NCI-H1092 (cell line): ENCODE results near the gene PRKN.
A peak's percentile ranks its signal among the peaks of the same experiment; 100 is the strongest.

Source experiments
- DNase-seq: peaks from one replicate; lab custom pipeline; 2025; lab: John Stamatoyannopoulos, UW

PRKN gene

DNA sequence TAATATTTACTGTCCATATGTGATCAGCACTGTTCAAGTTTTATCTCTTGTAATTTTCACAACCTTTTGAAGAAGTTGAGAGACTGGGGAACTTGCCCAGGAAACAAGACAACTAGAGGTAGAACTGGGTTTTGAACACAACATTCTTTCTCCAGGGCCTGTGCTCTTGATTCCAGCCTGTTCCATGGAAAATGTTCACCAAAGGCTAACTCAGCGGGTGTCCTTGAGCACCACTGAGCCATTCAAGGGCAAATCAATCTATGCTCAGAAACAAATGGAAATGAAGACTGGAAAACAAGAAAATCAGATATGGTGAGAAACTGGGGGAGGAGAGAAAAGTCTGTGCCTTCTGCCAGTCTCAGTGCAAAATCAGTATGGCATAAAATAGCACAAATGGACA is 771.5 kb downstream of the PRKN start:
- DNase-seq, result no peak

DNA sequence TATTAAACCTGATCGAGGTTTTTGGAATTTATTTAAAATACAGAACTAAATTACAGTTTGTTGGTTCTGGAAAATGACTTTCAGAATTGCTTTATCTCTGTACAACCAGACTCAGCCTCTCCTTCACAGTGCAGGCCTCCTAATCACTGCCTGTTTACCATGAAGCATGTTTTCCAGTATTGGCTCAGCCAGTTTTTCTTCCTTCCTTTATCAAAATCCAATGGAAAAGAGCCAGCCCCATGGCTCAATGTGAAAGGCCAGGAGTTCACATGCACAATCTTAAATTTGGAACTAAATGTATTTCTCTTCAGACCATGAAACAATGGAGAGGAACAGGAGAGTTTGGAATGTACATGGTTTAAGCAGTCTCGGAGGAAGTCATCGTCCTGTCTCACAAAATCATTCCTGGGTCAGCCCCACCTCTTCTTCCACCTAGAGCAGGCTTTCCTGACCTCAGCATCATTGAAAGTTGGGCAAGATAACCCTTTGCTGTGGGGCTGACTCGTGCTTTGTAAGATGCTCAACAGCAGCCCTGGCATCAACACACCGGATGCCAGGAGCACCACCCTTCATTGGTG is 772.8 kb downstream of the PRKN start:
- DNase-seq, result no peak

DNA sequence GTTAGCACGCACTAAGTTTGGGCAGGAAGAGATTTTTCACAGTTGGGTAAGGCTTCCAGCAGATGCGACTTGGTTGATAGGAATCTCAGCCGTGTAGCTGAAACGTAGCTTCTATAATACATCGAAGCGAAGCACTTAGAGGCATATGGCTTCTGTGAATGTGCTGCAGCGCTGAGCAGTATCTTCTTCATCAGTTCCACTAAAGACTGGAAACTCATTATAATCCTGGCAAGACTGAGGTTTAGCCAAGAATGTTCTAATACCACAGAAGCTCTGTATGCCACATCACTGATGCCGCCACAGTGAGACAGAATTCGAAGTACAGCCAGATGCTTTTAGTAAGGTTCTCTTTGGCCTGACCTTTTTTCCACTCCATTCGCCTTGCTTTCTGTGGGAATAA is 773.5 kb downstream of the PRKN start:
- DNase-seq, result no peak

DNA sequence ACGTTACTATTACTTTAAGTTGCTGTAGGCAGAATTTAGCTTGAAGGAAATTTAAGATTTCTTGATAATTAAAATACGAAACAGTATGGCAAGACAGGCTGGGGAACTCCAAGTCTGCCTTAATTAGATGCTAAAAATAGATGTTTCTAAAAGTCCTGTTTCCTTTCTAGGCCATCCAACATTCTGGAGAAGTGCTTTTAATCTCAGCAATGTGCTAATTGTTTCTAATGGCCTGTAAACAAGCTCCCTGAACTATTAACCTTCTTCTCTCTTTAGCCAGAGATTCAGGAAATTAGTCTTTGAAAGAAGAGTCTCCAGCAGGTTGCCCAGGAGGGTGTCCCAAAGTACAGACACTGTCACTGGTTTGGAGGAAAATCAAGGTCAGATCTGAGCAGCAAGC is 776.4 kb downstream of the PRKN start:
- DNase-seq, result no peak

DNA sequence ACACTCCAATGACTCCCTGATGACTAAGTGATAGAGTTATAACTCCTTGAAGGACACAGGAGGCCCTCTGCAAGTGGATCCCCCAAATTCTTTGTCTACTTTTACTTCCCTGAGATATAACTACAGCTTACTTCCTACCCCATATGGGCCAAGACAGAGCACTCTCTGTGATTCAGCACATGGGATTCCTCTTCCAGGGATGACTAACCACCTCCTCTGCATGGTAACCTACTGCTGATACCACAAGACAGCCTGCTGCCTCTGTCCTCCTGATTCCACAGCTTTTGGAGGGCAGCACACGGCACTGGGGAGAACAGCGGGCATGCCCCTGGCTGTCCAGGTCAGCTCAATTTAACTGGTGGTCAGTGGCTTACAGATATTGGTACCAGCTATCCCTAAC is 778.0 kb downstream of the PRKN start:
- DNase-seq, result no peak

DNA sequence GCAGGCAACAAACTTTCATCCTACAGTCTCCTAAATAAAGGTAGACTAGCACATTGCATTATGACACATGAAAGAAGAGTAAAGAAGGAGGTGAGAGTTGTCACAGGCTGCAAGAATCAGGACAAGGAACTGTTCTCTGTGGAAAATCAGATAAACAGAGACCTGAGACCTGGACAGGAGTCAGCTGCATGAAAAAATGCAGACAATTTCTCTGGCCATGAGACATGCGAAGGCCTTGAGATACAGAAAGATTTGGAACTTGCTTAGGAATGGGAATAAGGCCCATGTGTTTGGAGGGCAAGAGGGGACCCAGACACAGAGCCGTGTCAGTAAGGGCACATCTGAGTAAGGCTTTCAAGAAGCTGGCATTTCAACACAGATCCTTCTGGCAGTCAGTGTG is 779.1 kb downstream of the PRKN start:
- DNase-seq, result no peak

DNA sequence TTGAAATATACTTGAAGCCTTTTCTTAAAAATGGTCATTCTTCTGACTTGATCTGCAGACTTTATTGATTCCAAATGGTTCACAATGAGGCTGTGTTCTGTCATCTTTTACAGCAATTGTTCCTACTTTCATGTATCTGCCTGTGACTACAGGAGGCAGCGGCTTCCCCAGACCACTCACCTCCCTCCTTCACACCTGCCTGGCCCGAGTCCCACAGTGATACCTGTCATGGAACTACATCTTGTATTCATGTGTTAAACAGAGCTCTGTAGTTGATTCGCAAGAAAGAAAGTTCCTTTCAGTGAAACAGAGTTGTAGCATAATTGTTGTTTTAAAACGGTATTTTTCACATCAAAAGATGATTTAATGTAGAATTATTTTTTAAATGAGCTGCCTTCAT is 780.2 kb downstream of the PRKN start:
- no peak for DNase-seq

DNA sequence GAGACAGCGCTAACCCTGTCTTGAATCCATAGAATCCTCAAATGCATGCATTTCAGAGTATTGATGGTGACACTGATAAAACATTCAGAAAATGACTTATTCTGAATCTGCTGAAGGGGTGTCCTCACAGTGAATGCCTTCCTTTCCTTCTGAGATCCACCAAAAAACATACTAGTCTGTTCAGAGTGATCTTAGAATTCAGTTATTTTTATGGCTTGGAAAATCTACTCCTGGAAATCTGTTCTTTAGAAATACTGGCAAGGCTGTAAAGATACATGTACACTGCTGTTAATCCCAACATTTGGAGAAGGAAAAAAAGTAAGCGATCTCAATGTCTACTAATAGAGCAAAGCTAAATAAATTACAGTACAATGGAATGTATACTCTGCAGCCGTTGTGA is 781.1 kb downstream of the PRKN start:
- no peak for DNase-seq

DNA sequence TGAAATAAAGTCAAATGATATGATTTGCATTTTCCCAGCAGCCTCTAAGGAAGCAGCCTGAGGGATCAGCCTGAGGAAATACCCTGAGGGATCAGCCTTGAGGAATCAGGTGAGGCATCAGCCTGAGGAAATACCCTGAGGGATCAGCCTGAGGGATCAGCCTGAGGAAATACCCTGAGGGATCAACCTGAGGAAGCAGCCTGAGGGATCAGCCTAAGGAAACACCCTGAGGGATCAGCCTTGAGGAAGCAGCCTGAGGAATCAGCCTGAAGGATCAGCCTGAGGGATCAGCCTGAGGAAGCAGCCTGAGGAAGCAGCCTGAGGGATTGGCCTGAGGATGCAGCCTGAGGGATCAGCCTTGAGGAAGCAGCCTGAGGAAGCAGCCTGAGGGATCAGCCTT is 784.0 kb downstream of the PRKN start:
- no peak for DNase-seq

DNA sequence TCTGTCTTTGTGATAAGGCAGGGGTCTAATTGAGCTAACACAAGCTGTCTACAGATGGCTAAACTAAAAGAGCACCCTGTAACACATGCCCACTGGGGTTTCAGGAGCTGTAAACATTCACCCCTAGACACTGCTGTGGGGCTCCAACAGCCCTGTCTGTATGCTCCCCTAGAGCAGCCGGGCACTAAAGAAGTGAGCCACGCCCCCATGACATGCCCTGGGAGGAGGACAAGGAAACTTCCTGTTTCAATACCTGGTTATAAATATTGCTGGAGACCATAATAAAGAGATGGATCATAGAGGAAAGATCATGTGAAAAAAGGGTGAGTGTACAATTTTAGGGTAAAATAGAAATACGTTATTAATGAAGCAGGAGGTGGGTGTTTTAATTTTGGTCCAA is 786.0 kb downstream of the PRKN start:
- DNase-seq, result no peak

DNA sequence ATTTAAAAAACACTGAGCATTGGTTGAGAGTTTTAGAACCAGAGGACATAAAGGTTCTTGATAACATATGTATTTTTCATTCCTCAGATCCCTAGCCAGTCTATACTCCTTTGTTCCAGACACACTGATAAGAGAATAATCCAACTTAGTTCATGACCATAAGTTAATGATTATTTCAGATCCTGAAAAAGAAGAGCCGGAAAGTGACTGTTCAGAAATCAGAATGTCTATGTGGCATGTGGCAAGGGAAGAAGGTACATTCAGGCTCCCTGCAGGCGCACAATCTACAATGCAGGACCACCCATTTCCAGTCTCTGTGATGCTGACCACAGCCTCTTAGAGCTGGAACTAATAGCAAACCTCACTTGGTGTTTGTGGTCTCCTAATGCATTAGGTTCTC is 787.0 kb downstream of the PRKN start:
- no peak for DNase-seq

DNA sequence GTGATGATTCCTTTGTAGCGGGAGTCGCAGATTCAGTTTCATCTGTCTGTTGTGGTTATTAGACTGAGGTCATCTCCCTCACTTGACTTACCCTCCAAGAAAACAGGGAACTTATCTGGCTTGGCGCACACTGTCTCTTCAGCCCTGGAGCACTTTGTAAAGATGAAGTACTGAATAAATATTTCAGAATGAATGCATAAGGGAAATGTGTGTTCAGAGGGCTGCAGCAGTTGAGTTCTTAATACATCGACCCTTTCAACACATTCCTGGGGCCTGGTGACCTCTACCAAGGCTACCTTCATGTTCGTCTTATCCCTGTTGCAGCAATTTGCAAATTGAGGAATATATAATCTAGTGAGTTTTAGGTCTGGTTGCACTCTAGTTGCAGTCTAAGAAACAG is 801.2 kb downstream of the PRKN start:
- DNase-seq, result no peak

DNA sequence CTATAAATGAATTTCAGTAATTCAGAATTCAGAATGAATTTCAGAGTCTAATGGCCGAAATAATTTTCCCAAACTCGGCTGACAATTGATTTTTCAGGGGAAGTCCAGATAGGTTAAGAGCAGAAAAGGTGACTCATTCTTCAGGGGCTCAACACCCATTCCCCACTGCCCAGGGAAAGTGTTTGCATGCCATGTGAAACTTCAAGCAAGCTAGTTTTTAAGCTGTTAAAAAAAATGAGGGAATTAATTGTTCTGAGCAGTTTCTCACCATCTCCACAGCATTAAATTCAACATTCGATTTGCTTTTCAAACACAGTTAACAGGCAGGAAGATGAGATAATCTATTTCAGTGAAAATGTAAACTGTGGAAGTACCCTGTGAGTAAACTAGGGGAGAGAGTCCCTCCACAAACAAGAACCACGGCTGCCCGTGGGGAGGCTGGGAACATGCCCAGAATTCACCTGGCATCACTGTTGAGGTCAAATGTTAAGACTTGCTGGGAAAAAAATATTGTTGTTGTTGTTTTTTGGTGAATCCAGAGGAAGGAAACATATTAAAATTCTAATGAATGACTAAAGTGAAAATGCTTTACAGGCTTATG is 803.0 kb downstream of the PRKN start:
- no peak for DNase-seq

DNA sequence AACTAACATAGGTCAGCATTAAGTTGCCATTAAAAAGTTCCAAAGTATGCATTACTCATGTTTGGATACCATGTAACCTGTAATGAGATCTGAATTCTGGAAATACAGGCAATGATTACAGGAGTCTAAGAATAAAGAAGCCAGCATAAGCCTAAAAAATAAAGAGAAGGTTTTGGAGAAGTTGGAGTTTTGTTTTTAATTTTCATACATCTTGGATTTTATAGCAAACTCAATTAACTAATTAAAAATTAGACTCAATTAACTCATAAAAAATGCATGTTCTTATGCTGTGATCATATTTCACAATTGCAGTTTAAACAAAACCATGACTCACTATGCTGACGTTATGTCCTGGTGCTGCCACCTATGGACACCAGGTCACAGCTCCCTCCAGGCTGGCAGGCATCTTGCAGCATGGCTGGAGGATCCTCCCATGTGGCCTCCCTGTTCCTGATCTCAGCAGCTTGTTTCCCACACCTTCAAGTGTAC is 804.9 kb downstream of the PRKN start:
- peak; percentile 59 for DNase-seq

DNA sequence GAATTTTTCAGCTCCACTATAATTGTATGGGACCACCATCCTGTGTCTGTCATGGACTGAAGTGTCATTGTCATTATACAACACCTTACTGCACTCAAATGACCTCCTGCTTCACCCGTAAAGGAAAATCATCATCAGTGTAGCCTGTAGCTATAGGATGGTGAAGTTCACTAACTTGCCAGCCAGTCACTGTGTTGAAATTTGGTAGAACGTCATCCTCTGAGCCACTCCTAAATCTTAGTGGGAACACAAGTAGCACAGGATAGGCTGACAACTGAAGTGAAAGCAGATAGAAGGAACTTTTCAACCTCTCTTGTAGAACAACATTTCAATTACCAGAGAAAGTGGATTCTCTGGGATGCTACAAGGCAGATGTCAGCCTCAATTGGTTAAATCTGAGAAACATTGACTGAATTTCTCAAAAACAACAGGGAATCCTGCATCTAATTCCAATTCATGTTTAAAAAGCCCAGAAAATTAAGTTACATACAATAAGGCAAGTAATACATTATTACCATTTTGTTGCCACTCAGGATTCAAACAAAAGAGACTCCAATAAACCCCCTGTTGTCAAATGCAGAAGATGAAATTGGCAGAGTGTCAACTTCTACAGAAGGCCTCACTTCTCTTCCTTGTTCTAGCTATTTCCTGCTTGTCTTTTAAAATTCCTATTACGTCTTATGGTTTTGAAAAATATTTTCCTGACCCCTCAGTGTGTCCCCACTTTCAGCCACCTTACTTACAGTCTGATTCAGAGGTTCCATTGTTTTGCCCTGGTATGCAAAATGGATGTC is 805.8 kb downstream of the PRKN start:
- DNase-seq, result no peak

DNA sequence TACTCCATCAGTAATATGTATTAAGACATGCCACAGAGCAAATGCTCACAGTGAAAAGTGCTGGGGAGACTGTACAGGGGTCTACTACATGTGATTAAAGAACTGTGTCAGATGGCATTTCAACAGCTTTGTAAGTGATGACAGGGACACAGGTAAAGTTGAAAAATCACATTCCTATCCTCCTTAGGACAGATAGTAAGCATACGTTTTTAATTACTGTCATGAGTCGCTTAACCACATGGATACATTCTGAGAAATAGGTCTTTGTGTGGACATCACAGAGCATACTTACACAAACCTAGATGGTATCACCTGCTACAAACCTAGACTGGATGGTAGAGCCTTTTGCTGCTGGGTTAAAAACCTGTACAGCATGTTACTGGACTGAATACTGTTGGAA is 807.9 kb downstream of the PRKN start:
- DNase-seq, result no peak

DNA sequence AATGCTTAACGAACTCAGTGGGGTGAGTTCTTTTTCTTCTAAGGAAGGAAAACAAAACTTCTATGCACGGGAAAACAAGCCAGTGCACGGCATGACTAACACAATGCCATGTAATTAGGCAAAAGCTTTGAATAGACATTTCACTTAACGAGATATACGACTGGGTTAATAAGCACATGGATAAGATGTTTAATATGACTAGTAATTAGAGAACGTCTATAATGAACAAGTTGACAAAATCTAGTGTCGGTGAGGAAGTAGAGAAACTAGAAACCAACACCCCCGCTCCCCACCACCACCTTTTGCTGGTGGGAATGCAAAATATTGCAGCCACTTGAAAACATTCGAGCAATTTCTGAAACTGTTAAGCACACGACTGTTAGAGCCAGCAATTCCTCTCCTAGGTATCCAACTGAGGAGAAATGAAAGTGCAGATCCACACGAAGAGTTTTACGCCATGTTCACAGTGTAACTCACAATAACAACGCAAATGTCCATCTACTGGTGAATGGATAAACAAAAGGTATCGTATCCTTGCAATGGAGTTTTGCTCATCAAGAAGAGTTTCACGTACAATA is 808.8 kb downstream of the PRKN start:
- no peak for DNase-seq

DNA sequence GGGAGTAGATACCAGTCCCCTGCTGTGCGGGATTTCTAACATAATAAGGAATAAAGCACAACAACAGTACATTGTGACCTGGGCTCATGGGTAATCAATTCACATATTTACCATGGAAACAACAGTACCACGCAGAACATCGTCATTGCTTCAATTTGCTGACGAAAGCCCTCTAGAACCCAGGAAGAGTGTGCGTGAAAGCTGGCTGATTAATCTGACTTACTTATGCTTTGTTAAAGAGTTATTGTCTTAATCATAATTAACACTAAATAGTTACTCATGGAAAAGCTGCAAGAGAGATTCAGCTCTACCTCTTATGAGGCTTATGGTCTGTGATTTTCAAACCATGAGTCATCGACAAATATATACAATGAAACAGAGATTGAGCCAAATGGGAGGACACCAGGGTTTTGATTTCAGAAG is 809.4 kb downstream of the PRKN start:
- DNase-seq, result no peak

DNA sequence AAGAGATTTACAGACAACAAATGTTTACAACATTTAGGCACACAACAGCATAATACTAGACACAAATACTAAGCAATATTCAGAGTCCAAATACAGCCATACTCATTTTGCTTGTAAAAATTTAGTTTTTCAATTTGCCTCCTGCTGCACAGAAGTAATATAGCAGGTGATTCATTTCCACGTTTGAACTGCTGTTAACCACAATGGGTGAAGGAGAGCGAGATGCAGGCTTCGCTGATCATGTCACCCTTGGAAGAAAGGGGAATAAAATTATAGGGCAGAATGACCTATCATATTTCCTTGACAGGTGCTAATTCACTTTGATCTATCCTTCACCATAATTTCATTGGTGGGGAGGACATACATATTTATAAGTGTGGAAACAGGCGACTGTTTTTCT is 809.9 kb downstream of the PRKN start:
- DNase-seq, result peak; percentile 31

DNA sequence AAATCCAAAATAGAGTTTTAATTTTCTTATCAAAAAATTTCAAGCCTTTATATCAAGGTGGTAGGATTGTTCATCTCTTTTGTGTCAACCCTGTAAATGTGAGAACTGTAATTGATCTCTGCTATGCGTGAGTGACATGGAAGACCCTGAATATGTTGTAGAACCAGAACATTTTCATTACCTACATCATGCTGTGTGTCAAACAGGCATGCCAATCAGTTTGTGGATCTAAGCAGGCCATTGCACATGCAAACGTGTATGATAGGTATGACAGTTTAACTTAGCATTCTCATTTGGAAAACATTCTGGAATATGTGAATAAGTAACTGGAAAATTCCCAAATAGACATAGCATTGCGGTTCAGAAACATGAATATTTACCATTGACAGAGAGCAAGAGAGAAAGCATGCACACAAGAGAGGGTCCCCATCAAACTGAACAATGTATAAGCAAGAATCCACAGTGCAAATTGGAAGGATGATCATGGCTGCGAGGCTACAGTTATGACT is 812.1 kb downstream of the PRKN start:
- no peak for DNase-seq

DNA sequence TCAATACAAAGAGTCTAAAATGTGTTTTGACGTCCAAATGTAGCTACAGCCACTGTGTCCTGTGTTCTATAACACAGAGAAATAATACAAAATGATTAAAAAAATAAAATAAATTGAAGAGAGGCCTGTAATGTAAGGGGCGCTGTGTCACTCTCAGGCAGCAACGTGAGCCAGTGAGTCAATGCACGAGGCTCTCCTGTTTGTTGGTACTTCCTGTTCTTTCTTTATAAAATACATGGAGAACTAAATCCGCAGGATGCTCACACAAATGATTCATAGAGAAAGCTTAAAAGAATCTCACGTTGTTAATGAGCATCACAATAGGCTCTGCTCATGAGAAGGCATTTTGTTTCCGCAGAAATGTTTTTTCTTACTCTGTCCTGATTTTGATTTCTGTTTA is 818.7 kb downstream of the PRKN start:
- no peak for DNase-seq

DNA sequence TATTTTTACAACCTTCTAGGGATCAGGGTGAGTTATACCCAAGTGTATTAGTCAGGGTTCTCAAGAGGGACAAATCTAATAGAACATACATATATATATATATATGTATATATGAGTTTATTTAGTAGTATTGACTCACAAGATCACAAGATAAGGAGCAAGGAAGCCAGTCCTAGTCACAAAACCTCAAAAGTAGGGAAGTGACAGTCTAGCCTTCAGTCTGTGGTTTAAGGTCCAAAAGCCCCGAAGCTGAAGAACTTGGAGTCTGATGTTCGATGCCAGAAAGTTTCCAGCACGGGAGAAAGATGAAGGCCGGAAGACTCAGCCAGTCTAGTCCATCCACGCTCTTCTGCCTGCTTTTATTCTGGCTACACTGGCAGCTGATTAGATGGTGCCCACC is 821.0 kb downstream of the PRKN start:
- no peak for DNase-seq
